Prostate gland (tissue), 2 donors: ENCODE results near the gene ABI1. TPM values are rescaled to one million over a fixed set of nuclear protein-coding genes. Genes with fewer than 3 reads are reported as not detected.
A peak's percentile ranks its signal among the peaks of the same experiment; 100 is the strongest.

Source experiments
- DNase-seq: peaks from one replicate; pipeline ENCODE4 v3.0.0-alpha.2; 2019; ENCODE audit warnings: low spot score
- H3K27ac ChIP-seq, 2 donors: fragments of 200-600 bp; sonication (generic); 2 replicates each; pipeline ENCODE4 v1.5.1; 2017 to 2019
- H3K27me3 ChIP-seq: fragments of 200-600 bp; sonication (generic); replicated peaks from 2 replicates; pipeline ENCODE4 v1.5.1; 2019; ENCODE audit not compliant: insufficient read depth
- H3K36me3 ChIP-seq, 2 donors: fragments of 200-600 bp; sonication (generic); 1 replicate in 1 of 2; 2 replicates in 1 of 2; pipeline versions ENCODE4 v1.5.1 to v1.8.1; 2017 to 2019
- H3K4me1 ChIP-seq: fragments of 200-600 bp; sonication (generic); replicated peaks from 2 replicates; pipeline ENCODE4 v1.5.1; 2019
- H3K4me3 ChIP-seq, 2 donors: fragments of 200-600 bp; sonication (generic); 2 replicates each; pipeline ENCODE4 v1.5.1; 2017 to 2019
- H3K9me3 ChIP-seq: fragments of 200-600 bp; sonication (generic); 2 replicates; pipeline ENCODE4 v1.5.1; 2017
- POLR2A ChIP-seq: fragments of 450-650 bp; IDR thresholded peaks from one replicate; pipeline ENCODE4 v1.6.1; 2016; ENCODE audit warnings: antibody characterized with exemption, mild to moderate bottlenecking
- POLR2AphosphoS5 ChIP-seq: sonication (generic); formaldehyde crosslinking; IDR thresholded peaks from one replicate; pipeline ENCODE4 v1.6.1; 2017; ENCODE audit warnings: antibody characterized with exemption
- whole genome bisulfite sequencing: methylation state at CpG from one replicate; pipeline ENCODE4 v1.1.5; 2018; 5-methylcytosine and 5-hydroxymethylcytosine counted together
- intact Hi-C: fragments of 100-400 bp; cut with DNase I; formaldehyde crosslinking; loops from one replicate; pipeline ENCODE4 v1.14.2; 2022
- small RNA-seq, 2 donors: library from RNA; depleted of rRNA; stranded (forward); fragments of <200 nt; gene quantifications; one replicate each; pipeline ENCODE3, GENCODE V24; 2016
- total RNA-seq, 2 donors: library from RNA; depleted of rRNA; stranded (reverse); fragments of >200 nt; gene quantifications; one replicate each; pipeline ENCODE4 v1.1.0, GENCODE V29; 2016
- TF ChIP-seq, protein P1 (sequence below), 4 experiments: fragments of 200-600 bp in 2 of 4; fragments of 450-650 bp in 2 of 4; sonication (generic) in 2 of 4; IDR thresholded peaks; 1 replicate in 3 of 4; 2 replicates in 1 of 4; pipeline ENCODE4 v1.5.1; 2016 to 2019; ENCODE audit warnings: antibody characterized with exemption in 4 of 4, mild to moderate bottlenecking in 2 of 4, moderate library complexity in 2 of 4

ABI1 gene
- total RNA-seq, 2 donors from 2014 or later: 37.8 to 60.6 TPM

DNA sequence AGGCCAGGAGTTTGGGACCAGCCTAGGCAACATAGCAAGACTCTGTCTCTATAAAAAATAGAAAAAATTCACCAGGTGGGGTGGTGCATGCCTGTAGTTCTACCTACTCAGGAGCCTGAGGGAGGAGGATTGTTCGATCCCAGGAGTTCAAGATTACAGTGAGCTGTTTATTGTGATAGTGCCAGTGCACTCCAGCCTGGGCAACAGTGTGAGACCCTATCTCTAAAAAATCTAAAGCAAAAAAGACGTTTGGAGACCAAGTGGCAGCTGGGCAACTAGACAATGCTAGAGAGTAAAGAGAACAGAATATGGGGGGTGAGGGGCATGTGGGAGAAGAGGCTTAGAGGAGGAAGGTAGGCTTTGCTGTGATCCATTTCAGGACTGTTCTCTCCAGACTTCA lies 161.8 kb downstream of the ABI1 start:
- Histone ChIP-seq H3K27ac (no peak overlapping the region), H3K4me1 (peaks cover 4% of the 10 kb centered on the region), H3K27me3 (no peaks in the 10 kb centered on the region), H3K9me3 (no peaks in the 10 kb centered on the region), H3K4me3 (no peak overlapping the region), H3K36me3 (no peaks in the 10 kb centered on the region)
- WGBS: 86% methylated on average over 2 of the region's 2 CpGs
- TF ChIP-seq POLR2A: no peak
- TF ChIP-seq POLR2AphosphoS5: no peak
- TF ChIP-seq, protein P1, sequence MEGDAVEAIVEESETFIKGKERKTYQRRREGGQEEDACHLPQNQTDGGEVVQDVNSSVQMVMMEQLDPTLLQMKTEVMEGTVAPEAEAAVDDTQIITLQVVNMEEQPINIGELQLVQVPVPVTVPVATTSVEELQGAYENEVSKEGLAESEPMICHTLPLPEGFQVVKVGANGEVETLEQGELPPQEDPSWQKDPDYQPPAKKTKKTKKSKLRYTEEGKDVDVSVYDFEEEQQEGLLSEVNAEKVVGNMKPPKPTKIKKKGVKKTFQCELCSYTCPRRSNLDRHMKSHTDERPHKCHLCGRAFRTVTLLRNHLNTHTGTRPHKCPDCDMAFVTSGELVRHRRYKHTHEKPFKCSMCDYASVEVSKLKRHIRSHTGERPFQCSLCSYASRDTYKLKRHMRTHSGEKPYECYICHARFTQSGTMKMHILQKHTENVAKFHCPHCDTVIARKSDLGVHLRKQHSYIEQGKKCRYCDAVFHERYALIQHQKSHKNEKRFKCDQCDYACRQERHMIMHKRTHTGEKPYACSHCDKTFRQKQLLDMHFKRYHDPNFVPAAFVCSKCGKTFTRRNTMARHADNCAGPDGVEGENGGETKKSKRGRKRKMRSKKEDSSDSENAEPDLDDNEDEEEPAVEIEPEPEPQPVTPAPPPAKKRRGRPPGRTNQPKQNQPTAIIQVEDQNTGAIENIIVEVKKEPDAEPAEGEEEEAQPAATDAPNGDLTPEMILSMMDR (IDR thresholded peaks at IDR 0.05): no peak
- intact Hi-C loops: no loop called here
- no peak for DNase-seq

DNA sequence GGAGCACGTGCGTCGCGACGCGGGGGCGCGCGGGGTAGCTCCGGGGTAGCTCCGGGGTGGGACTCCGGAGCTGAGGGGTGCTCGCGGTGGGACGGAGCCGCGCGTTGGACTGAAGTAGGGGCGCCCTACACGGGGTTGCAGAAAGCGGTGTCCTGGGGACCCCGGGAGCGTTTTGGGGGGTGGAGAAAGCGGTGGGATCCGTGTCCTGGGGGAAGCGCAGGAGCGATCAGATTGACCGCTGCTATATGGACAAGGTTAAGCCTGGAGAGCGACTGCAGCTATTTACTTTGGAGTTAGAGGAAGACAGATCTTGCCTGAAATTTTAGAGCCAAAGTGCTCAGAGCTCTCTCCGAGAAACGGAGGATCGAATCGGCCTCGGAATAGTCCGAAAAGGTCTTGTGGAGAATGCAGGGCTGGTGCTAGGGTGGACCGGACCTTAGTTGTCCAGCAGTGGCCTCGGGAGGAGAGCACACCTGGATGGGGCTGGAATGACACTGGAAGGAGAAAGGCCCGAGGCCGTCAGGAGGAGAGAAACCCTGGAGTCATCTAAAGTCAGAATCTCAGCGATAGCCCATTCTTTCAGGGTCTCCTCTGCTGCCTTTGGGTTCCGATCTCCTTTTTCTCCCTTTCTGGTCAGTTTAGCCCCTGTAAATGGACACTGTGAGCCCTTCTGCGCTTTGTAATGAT lies 162.7 kb downstream of the ABI1 start:
- Histone ChIP-seq H3K27me3 (peaks cover 1% of the 10 kb centered on the region), H3K36me3 (no peaks in the 10 kb centered on the region), H3K27ac (peak overlapping the region; percentile 67 to 83), H3K4me3 (peak overlapping the region; percentile 62 to 95), H3K4me1 (peaks cover 4% of the 10 kb centered on the region), H3K9me3 (no peaks in the 10 kb centered on the region)
- 2% methylated on average over 42 of the region's 42 CpGs for WGBS
- intact Hi-C loops: no loop called here
- TF ChIP-seq POLR2A: no peak
- TF ChIP-seq POLR2AphosphoS5: no peak
- TF ChIP-seq, protein P1 (IDR thresholded peaks at IDR 0.05): no peak
- no peak for DNase-seq

DNA sequence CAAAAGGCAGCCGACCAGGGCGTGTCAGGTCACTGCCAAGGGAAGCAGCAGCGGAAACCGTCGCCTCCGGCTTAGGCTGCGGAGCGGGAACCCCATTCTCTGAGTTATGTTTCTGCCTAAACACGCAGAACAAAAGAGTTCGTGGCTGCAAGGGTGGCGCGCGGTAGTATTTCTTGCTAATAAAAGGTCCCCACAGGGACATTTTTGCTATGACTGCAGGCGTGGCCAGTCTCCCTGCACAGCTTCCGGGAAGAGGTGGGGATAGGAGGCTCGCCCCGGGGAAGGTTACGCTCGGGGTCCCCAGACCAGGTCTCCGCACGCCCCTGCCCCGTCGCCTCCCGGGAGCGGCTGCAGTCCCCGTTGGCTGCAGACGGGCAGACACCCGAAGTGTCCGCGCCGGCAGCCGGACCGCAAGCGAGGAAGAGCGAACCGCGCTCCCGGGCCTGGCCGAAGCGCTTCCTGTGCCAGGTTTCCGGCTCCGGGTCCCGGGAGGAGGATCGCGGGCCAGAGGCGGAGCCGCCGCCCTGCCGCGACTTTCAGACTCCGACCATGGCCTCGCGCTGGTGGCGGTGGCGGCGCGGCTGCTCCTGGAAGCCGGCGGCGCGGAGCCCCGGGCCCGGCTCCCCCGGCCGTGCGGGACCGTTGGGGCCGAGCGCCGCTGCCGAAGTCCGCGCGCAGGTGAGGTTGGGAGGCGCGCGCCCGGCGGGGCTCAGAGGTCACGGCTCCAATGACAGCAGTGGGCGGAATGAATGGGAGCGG lies 163.4 kb downstream of the ABI1 start, which contains the start of gene PDSS1:
TSS of gene PDSS1 (plus strand) at position 539 of the 759 bp plus-strand sequence. CDS start at position 550, 11 bp downstream.
- peak within 1 kb of the TSS; percentile 67 to 83 for H3K27ac ChIP-seq
- DNase-seq: peak; percentile 54
- peaks cover 4% of the 10 kb centered on the region for H3K4me1 ChIP-seq
- no peaks in the 10 kb centered on the region for H3K36me3 ChIP-seq
- H3K27me3 ChIP-seq: peaks cover 4% of the 10 kb centered on the region
- 0% methylated on average over 66 of the region's 82 CpGs for WGBS
- H3K9me3 ChIP-seq: no peaks in the 10 kb centered on the region
- H3K4me3 ChIP-seq: peak within 1 kb of the TSS; percentile 62 to 95
- intact Hi-C loops: no loop called here
- TF ChIP-seq POLR2AphosphoS5: peak; percentile 75
- TF ChIP-seq, protein P1 (IDR thresholded peaks at IDR 0.05): no peak

DNA sequence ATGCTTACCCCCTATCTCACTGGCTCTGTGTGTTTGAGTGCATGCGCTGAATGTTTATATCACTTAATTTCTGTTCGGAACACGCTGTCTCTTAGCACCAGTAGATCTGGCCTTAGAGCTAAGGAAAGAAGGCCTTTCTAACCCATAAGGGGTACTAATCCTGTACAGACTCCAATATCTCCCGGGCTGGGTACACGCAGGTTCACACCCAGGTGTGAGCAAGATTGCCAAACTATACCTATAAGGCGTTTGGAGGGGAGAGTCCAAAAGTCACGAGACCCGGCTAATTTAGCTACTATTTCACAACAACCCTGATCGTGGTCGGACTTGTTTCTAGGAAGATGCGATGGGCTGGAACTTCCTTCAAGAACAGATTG lies 164.0 kb downstream of the ABI1 start:
- Histone ChIP-seq H3K27me3 (peaks cover 4% of the 10 kb centered on the region), H3K27ac (peak overlapping the region; percentile 67 to 83), H3K9me3 (no peaks in the 10 kb centered on the region), H3K4me3 (peak overlapping the region; percentile 62 to 95), H3K36me3 (no peaks in the 10 kb centered on the region), H3K4me1 (peaks cover 4% of the 10 kb centered on the region)
- WGBS: 17% methylated on average over 11 of the region's 11 CpGs
- no peak for DNase-seq
- no peak for TF ChIP-seq POLR2A
- TF ChIP-seq, protein P1 (IDR thresholded peaks at IDR 0.05): no peak
- no peak for TF ChIP-seq POLR2AphosphoS5
- intact Hi-C loops: no loop called here

Small RNA genes lying within 50 kb of the gene (small RNA-seq; reads per million reads assigned to genes)
- gene RF00191: 0 reads per million in 2 donors
- gene RNU6-946P: 0 reads per million in 2 donors

Other genes starting within 250 kb of the ABI1 start
- gene PDSS1, start 163.3 kb downstream of the ABI1 start, total RNA-seq: 1 to 10 TPM; 2.8 to 6.8 TPM
- 10 to 100 TPM in 1 of 2 donors, 1 to 10 TPM in 1; 5.7 to 10.5 TPM for gene ANKRD26, start 239.5 kb upstream of the ABI1 start, total RNA-seq